MCF 10A (cell line): ENCODE results near the gene MLLT10. TPM values are rescaled to one million over a fixed set of nuclear protein-coding genes. Genes with fewer than 3 reads are reported as not detected.

ENCODE experiments used
- BruUV-seq: library from RNA; stranded (reverse); fragments of 400-500 nt; replicated peaks from 2 replicates; lab custom pipeline; 2021; lab: Mats Ljungman, UMichigan
- CTCF ChIA-PET: fragments of 300-600 bp; sonication (Branson Sonifier 250); formaldehyde crosslinking; extraction: SDS; loops from one replicate; lab custom pipeline; 2021; ENCODE audit warnings: antibody characterized with exemption, inconsistent platforms; lab: Yijun Ruan, JAX
- POLR2A ChIA-PET: fragments of 300-600, 350-650 bp; sonication (Branson Sonifier 250); formaldehyde crosslinking; extraction: SDS; loops from one replicate; lab custom pipeline; 2020; ENCODE audit warnings: antibody characterized with exemption, inconsistent platforms; lab: Yijun Ruan, JAX
- DNase-seq: peaks from one replicate; pipeline ENCODE4 v3.0.0-alpha.2; 2018; ENCODE audit not compliant: unreplicated experiment
- H3K27ac Mint-ChIP-seq: one replicate; pipeline ENCODE4 v1.8.0; 2022; ENCODE audit warnings: mild to moderate bottlenecking, low read depth, mixed read lengths; ENCODE audit not compliant: unreplicated experiment
- H3K27me3 Mint-ChIP-seq: one replicate; pipeline ENCODE4 v1.8.0; 2022; ENCODE audit warnings: mixed read lengths; ENCODE audit not compliant: insufficient read depth, unreplicated experiment
- H3K36me3 Mint-ChIP-seq: one replicate; pipeline ENCODE4 v1.8.0; 2022; ENCODE audit warnings: mild to moderate bottlenecking, moderate library complexity, mixed read lengths; ENCODE audit not compliant: insufficient read depth, unreplicated experiment
- H3K4me1 Mint-ChIP-seq: one replicate; pipeline ENCODE4 v1.8.0; 2022; ENCODE audit warnings: mixed read lengths; ENCODE audit not compliant: insufficient read depth, unreplicated experiment
- H3K4me3 Mint-ChIP-seq: one replicate; pipeline ENCODE4 v1.8.0; 2022; ENCODE audit warnings: mild to moderate bottlenecking, moderate library complexity, mixed read lengths; ENCODE audit not compliant: unreplicated experiment
- H3K9me3 Mint-ChIP-seq: one replicate; pipeline ENCODE4 v1.8.0; 2022; ENCODE audit warnings: mixed read lengths; ENCODE audit not compliant: unreplicated experiment
- CTCF ChIP-seq: fragments of 200-600 bp; IDR thresholded peaks from one replicate; pipeline ENCODE4 v1.8.0; 2022; ENCODE audit warnings: antibody characterized with exemption, mild to moderate bottlenecking; ENCODE audit not compliant: unreplicated experiment
- intact Hi-C: fragments of 100-400 bp; cut with micrococcal nuclease; formaldehyde crosslinking; loops from 2 replicates; pipeline ENCODE4 v1.14.1; 2022
- total RNA-seq: library from RNA; stranded (reverse); gene quantifications from 2 replicates; pipeline ENCODE4 v1.2.3, GENCODE V29; 2022

Gene MLLT10
- total RNA-seq, 1 experiment from 2014 or later: 47.5 TPM

- no TSS peak for BruUV-seq
- Mint-ChIP-seq H3K27me3 (no peaks in the 10 kb centered on the region), H3K9me3 (no peaks in the 10 kb centered on the region), H3K27ac (no peak overlapping the region), H3K4me1 (peaks cover 17% of the 10 kb centered on the region), H3K36me3 (peaks cover 22% of the 10 kb centered on the region), H3K4me3 (no peak overlapping the region)
- ChIA-PET CTCF (interaction anchor here (1.1 to 1.6 kb wide), 2 partner anchors 9 to 10 kb away, joined by 3 to 4 read pairs; no protein-coding TSS in a partner anchor), POLR2A (interaction anchor here (0.6 to 1.9 kb wide), 4 partner anchors 9 to 122 kb away, joined by 3 to 5 read pairs (median 3); no protein-coding TSS in a partner anchor)
- intact Hi-C loops: loop anchor here (10.0 kb wide), 1 partner anchor 185 kb away; the partner anchor contains the start of gene MLLT10
- TF ChIP-seq CTCF: no peak
- no peak for DNase-seq
Observed at GRCh38 chr10:21720090-21720489, 186.1 kb downstream of the MLLT10 start.

- DNase-seq: no peak
- no peak for TF ChIP-seq CTCF
- Mint-ChIP-seq H3K27me3 (no peaks in the 10 kb centered on the region), H3K4me3 (no peak overlapping the region), H3K36me3 (peaks cover 19% of the 10 kb centered on the region), H3K9me3 (no peaks in the 10 kb centered on the region), H3K27ac (no peak overlapping the region), H3K4me1 (peaks cover 8% of the 10 kb centered on the region)
- intact Hi-C loops: loop anchor here (10.0 kb wide), 1 partner anchor 186 kb away; the partner anchor contains the start of gene MLLT10
- ChIA-PET POLR2A (interaction anchor here (0.6 kb wide), 1 partner anchor 15 kb away, joined by 3 read pairs; no protein-coding TSS in a partner anchor), CTCF (interaction anchor here (1.6 kb wide), 1 partner anchor 9 kb away, joined by 4 read pairs; no protein-coding TSS in a partner anchor)
- BruUV-seq: no TSS peak
Observed at GRCh38 chr10:21721000-21721665, 187.1 kb downstream of the MLLT10 start.

GRCh38 chr10:21722209-21722608 lies 188.2 kb downstream of the MLLT10 start:
- CTCF ChIA-PET: no interaction called here
- intact Hi-C loops: loop anchor here (10.0 kb wide), 1 partner anchor 187 kb away; the partner anchor contains the start of gene MLLT10
- BruUV-seq: no TSS peak
- DNase-seq: no peak
- no peaks in the 10 kb centered on the region for H3K9me3 Mint-ChIP-seq
- peaks cover 19% of the 10 kb centered on the region for H3K36me3 Mint-ChIP-seq
- no peak overlapping the region for H3K4me3 Mint-ChIP-seq
- H3K4me1 Mint-ChIP-seq: peaks cover 8% of the 10 kb centered on the region
- POLR2A ChIA-PET: no interaction called here
- no peaks in the 10 kb centered on the region for H3K27me3 Mint-ChIP-seq
- H3K27ac Mint-ChIP-seq: no peak overlapping the region
- TF ChIP-seq CTCF: no peak

GRCh38 chr10:21724020-21724589 lies 190.1 kb downstream of the MLLT10 start:
- intact Hi-C loops: loop anchor here (10.0 kb wide), 1 partner anchor 189 kb away; the partner anchor contains the start of gene MLLT10
- H3K27ac Mint-ChIP-seq: no peak overlapping the region

More at GRCh38 chr10:21724020-21724589, 190.1 kb downstream of the MLLT10 start:
- CTCF ChIA-PET: interaction anchor here (0.6 to 1.3 kb wide), 5 partner anchors 9 to 445 kb away, joined by 3 to 5 read pairs (median 4); no protein-coding TSS in a partner anchor
- BruUV-seq: no TSS peak
- POLR2A ChIA-PET: interaction anchor here (0.5 to 1.9 kb wide), 9 partner anchors 9 to 316 kb away, joined by 3 to 15 read pairs (median 4); partner anchors contain the start of gene SKIDA1
- DNase-seq: peak; percentile 30
- Mint-ChIP-seq H3K36me3 (peaks cover 28% of the 10 kb centered on the region), H3K4me1 (peaks cover 15% of the 10 kb centered on the region), H3K4me3 (no peak overlapping the region), H3K9me3 (no peaks in the 10 kb centered on the region), H3K27me3 (no peaks in the 10 kb centered on the region)
- TF ChIP-seq CTCF: no peak
